GM12878 (cell line): ENCODE results near the gene MXD4.

Experiments used
- CTCF ChIP-seq, 3 experiments: IDR thresholded peaks in 2 of 3; conservative IDR thresholded peaks in 1 of 3; 2 replicates each; pipeline ENCODE4 v1.5.1; 2011; ENCODE audit warnings: low read depth in 3 of 3, low read length in 3 of 3, mild to moderate bottlenecking in 3 of 3, control low read depth in 2 of 3, moderate library complexity in 2 of 3, inconsistent platforms in 1 of 3, mixed read lengths in 1 of 3; ENCODE audit not compliant: control insufficient read depth in 2 of 3, insufficient read depth in 1 of 3; ENCODE audit errors: extremely low read depth in 1 of 3
- EP300 ChIP-seq, 2 experiments: fragments of 150-350 bp in 1 of 2; IDR thresholded peaks; 2 replicates each; pipeline ENCODE4 v1.6.1; 2011 to 2012; ENCODE audit warnings: low read depth in 2 of 2, low read length in 2 of 2, borderline replicate concordance in 1 of 2, improper control_type of control experiment in 1 of 2, inconsistent platforms in 1 of 2; ENCODE audit not compliant: control insufficient read depth in 1 of 2
- EZH2 ChIP-seq: IDR thresholded peaks from 2 replicates; pipeline ENCODE4 v1.6.1; 2012; ENCODE audit warnings: low read depth, mild to moderate bottlenecking, control low read depth, inconsistent platforms, low read length, borderline replicate concordance; ENCODE audit not compliant: control insufficient read depth
- JUNB ChIP-seq: IDR thresholded peaks from 2 replicates; pipeline ENCODE4 v1.6.1; 2016; ENCODE audit warnings: antibody characterized with exemption, mild to moderate bottlenecking
- JUND ChIP-seq: IDR thresholded peaks from 2 replicates; pipeline ENCODE4 v1.6.1; 2012; ENCODE audit warnings: low read depth, mild to moderate bottlenecking, low read length, improper control_type of control experiment, moderate library complexity
- NFXL1 ChIP-seq: fragments of 450-650 bp; IDR thresholded peaks from 2 replicates; pipeline ENCODE4 v1.6.1; 2017; ENCODE audit warnings: antibody characterized with exemption, mild to moderate bottlenecking, borderline replicate concordance
- NFYB ChIP-seq: IDR thresholded peaks from 2 replicates; pipeline ENCODE4 v1.6.1; 2011; ENCODE audit warnings: low read depth, mild to moderate bottlenecking, low read length, improper control_type of control experiment, moderate library complexity; ENCODE audit not compliant: insufficient read depth
- PBX3 ChIP-seq: IDR thresholded peaks from 2 replicates; pipeline ENCODE4 v1.6.1; 2011; ENCODE audit warnings: mild to moderate bottlenecking, low read depth, low read length, moderate library complexity; ENCODE audit not compliant: insufficient replicate concordance
- SUZ12 ChIP-seq: fragments of 200-600 bp; sonication (generic); IDR thresholded peaks from one replicate; pipeline ENCODE4 v1.6.1; 2018; ENCODE audit warnings: antibody characterized with exemption, mild to moderate bottlenecking; ENCODE audit not compliant: unreplicated experiment
- TF ChIP-seq, protein P1 (sequence below): IDR thresholded peaks from 2 replicates; pipeline ENCODE4 v1.6.1; 2012; ENCODE audit warnings: low read depth, low read length, improper control_type of control experiment

GRCh38 chr4:2299794-2300193 lies 37.9 kb upstream of the MXD4 start:
- TF ChIP-seq NFXL1 (no peak), JUNB (no peak), PBX3 (no peak), EP300 (IDR thresholded peaks at IDR 0.05; ENCODE audit: borderline replicate concordance in 1 of 2, control insufficient read depth in 1 of 2, low read depth in 2 of 2, low read length in 2 of 2) (no peak), NFYB (no peak), SUZ12 (no peak), CTCF (IDR thresholded peaks at IDR 0.05 in 2 of 3, conservative IDR thresholded peaks at IDR 0.05 in 1 of 3; ENCODE audit: control insufficient read depth in 2 of 3, extremely low read depth in 1 of 3, insufficient read depth in 1 of 3, low read depth in 3 of 3, low read length in 3 of 3) (no peak), EZH2 (no peak), JUND (no peak)
- TF ChIP-seq, protein P1, sequence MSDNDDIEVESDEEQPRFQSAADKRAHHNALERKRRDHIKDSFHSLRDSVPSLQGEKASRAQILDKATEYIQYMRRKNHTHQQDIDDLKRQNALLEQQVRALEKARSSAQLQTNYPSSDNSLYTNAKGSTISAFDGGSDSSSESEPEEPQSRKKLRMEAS: no peak
